MCF 10A (cell line): Measurements from ENCODE around the gene UGT2B15. TPM values are rescaled to one million over a fixed set of nuclear protein-coding genes. Genes with fewer than 3 reads are reported as not detected.
"Not testable (repeated sequence)": the region's sequence is repeated elsewhere in the genome, so short reads cannot be mapped to it uniquely, and the experiment has no call there.

Experiments used
- Bru-seq: library from RNA; stranded (reverse); fragments of 400-500 nt; gene quantifications from one replicate; lab custom pipeline; 2021; lab: Mats Ljungman, UMichigan
- BruChase-seq, 2 experiments: library from RNA; stranded (reverse); fragments of 400-500 nt; gene quantifications; one replicate each; lab custom pipeline; 2021; lab: Mats Ljungman, UMichigan
- BruUV-seq: library from RNA; stranded (reverse); fragments of 400-500 nt; replicated peaks from 2 replicates; lab custom pipeline; 2021; lab: Mats Ljungman, UMichigan
- CTCF ChIA-PET: fragments of 300-600 bp; sonication (Branson Sonifier 250); formaldehyde crosslinking; extraction: SDS; loops from one replicate; lab custom pipeline; 2021; ENCODE audit warnings: antibody characterized with exemption, inconsistent platforms; lab: Yijun Ruan, JAX
- POLR2A ChIA-PET: fragments of 300-600, 350-650 bp; sonication (Branson Sonifier 250); formaldehyde crosslinking; extraction: SDS; loops from one replicate; lab custom pipeline; 2020; ENCODE audit warnings: antibody characterized with exemption, inconsistent platforms; lab: Yijun Ruan, JAX
- DNase-seq: peaks from one replicate; pipeline ENCODE4 v3.0.0-alpha.2; 2018; ENCODE audit not compliant: unreplicated experiment
- H3K27ac Mint-ChIP-seq: one replicate; pipeline ENCODE4 v1.8.0; 2022; ENCODE audit warnings: mild to moderate bottlenecking, low read depth, mixed read lengths; ENCODE audit not compliant: unreplicated experiment
- H3K27me3 Mint-ChIP-seq: one replicate; pipeline ENCODE4 v1.8.0; 2022; ENCODE audit warnings: mixed read lengths; ENCODE audit not compliant: insufficient read depth, unreplicated experiment
- H3K36me3 Mint-ChIP-seq: one replicate; pipeline ENCODE4 v1.8.0; 2022; ENCODE audit warnings: mild to moderate bottlenecking, moderate library complexity, mixed read lengths; ENCODE audit not compliant: insufficient read depth, unreplicated experiment
- H3K4me1 Mint-ChIP-seq: one replicate; pipeline ENCODE4 v1.8.0; 2022; ENCODE audit warnings: mixed read lengths; ENCODE audit not compliant: insufficient read depth, unreplicated experiment
- H3K4me3 Mint-ChIP-seq: one replicate; pipeline ENCODE4 v1.8.0; 2022; ENCODE audit warnings: mild to moderate bottlenecking, moderate library complexity, mixed read lengths; ENCODE audit not compliant: unreplicated experiment
- H3K9me3 Mint-ChIP-seq: one replicate; pipeline ENCODE4 v1.8.0; 2022; ENCODE audit warnings: mixed read lengths; ENCODE audit not compliant: unreplicated experiment
- CTCF ChIP-seq: fragments of 200-600 bp; IDR thresholded peaks from one replicate; pipeline ENCODE4 v1.8.0; 2022; ENCODE audit warnings: antibody characterized with exemption, mild to moderate bottlenecking; ENCODE audit not compliant: unreplicated experiment
- intact Hi-C: fragments of 100-400 bp; cut with micrococcal nuclease; formaldehyde crosslinking; loops from 2 replicates; pipeline ENCODE4 v1.14.1; 2022
- long read RNA-seq: library from polyadenylated mRNA; stranded (forward); transcript quantifications from one replicate; pipeline ENCODE4 v2.0.0, GENCODE V29; 2022
- total RNA-seq: library from RNA; stranded (reverse); gene quantifications from 2 replicates; pipeline ENCODE4 v1.2.3, GENCODE V29; 2022

Gene UGT2B15
- not detected in 2 replicates for total RNA-seq
- not detected for Bru-seq, nascent RNA
- not detected for BruChase-seq, experiment 1, labeled RNA remaining after a 6-hour chase
- not detected for BruChase-seq, experiment 2, labeled RNA remaining after a 2-hour chase
- long read RNA-seq, result 0 reads

- BruUV-seq, H3K36me3 Mint-ChIP-seq, H3K9me3 Mint-ChIP-seq, H3K27me3 Mint-ChIP-seq, H3K4me3 Mint-ChIP-seq, H3K4me1 Mint-ChIP-seq, intact Hi-C loops, H3K27ac Mint-ChIP-seq, DNase-seq: not testable (repeated sequence)
- ChIA-PET CTCF (interaction anchor here (0.6 kb wide), 1 partner anchor 498 kb away, joined by 4 read pairs; no protein-coding TSS in a partner anchor), POLR2A (interaction anchor here (0.5 kb wide), 1 partner anchor 464 kb away, joined by 4 read pairs; no protein-coding TSS in a partner anchor)
Measured at GRCh38 chr4:68670479-68670939, at the start of gene UGT2B15. TSS of gene UGT2B15 (minus strand) at chr4:68670652. CDS start at chr4:68670618, 34 bp downstream.

DNA sequence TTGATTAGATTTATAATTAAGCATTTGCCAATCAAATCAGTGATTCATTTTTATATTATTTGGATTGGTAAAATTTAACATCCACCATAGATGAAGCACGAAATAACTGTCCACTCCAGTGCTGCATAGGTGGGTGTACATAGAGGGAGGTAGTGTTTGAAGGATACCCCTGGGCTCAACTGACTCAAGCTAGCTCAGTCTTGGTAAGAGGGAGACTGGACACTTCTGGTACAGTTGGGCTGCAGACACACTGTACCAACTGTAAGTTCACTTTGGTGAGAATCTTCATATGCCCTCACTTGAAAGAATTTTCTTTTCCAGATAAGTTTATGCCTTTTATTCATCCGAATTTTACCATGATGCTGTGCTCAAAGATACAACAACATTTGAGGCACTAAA lies 48.6 kb upstream of the UGT2B15 start:
- CTCF ChIA-PET, result no interaction called here
- BruUV-seq, result no TSS peak
- no peaks in the 10 kb centered on the region for H3K9me3 Mint-ChIP-seq
- no peak overlapping the region for H3K27ac Mint-ChIP-seq
- intact Hi-C loops, result no loop called here
- no peaks in the 10 kb centered on the region for H3K36me3 Mint-ChIP-seq
- POLR2A ChIA-PET, result interaction anchor here (0.6 kb wide), 1 partner anchor 54 kb away, joined by 3 read pairs; no protein-coding TSS in a partner anchor
- H3K4me1 Mint-ChIP-seq, result no peaks in the 10 kb centered on the region
- H3K27me3 Mint-ChIP-seq, result no peaks in the 10 kb centered on the region
- no peak for DNase-seq
- no peak for TF ChIP-seq CTCF
- H3K4me3 Mint-ChIP-seq, result no peak overlapping the region

- H3K27me3 Mint-ChIP-seq, result no peaks in the 10 kb centered on the region
- H3K4me3 Mint-ChIP-seq, result no peak overlapping the region
- no TSS peak for BruUV-seq
- DNase-seq, result no peak
- ChIA-PET POLR2A (interaction anchor here (0.6 kb wide), 2 partner anchors 11 to 55 kb away, joined by 3 read pairs; no protein-coding TSS in a partner anchor), CTCF (interaction anchor here (0.8 kb wide), 1 partner anchor 722 kb away, joined by 5 read pairs; no protein-coding TSS in a partner anchor)
- H3K36me3 Mint-ChIP-seq, result no peaks in the 10 kb centered on the region
- no peaks in the 10 kb centered on the region for H3K4me1 Mint-ChIP-seq
- intact Hi-C loops, result no loop called here
- no peak for TF ChIP-seq CTCF
- H3K9me3 Mint-ChIP-seq, result no peaks in the 10 kb centered on the region
- H3K27ac Mint-ChIP-seq, result no peak overlapping the region
Measured at GRCh38 chr4:68718447-68719074, 48.1 kb upstream of the UGT2B15 start.

- Mint-ChIP-seq H3K4me3 (no peak overlapping the region), H3K4me1 (no peaks in the 10 kb centered on the region), H3K36me3 (no peaks in the 10 kb centered on the region), H3K9me3 (no peaks in the 10 kb centered on the region), H3K27me3 (no peaks in the 10 kb centered on the region), H3K27ac (no peak overlapping the region)
- BruUV-seq, result no TSS peak
- POLR2A ChIA-PET, result interaction anchor here (0.6 kb wide), 1 partner anchor 10 kb away, joined by 3 read pairs; no protein-coding TSS in a partner anchor
- CTCF ChIA-PET, result interaction anchor here (0.8 kb wide), 1 partner anchor 723 kb away, joined by 5 read pairs; no protein-coding TSS in a partner anchor
- intact Hi-C loops, result no loop called here
- no peak for TF ChIP-seq CTCF
- no peak for DNase-seq
Measured at GRCh38 chr4:68717999-68718398, 47.5 kb upstream of the UGT2B15 start.
